HEK293 (cell line): ENCODE data around the gene ERCC1.

Source experiments
- ATF2 ChIP-seq: fragments of 450-650 bp; formaldehyde crosslinking; IDR thresholded peaks from 2 replicates; pipeline ENCODE4 v1.5.1; 2016; ENCODE audit warnings: missing biosample characterization, missing genetic modification characterization, low read depth
- CTCF ChIP-seq: fragments of 450-650 bp; formaldehyde crosslinking; IDR thresholded peaks from 2 replicates; pipeline ENCODE4 v1.5.1; 2016; ENCODE audit warnings: missing biosample characterization, missing genetic modification characterization
- KLF10 ChIP-seq: fragments of 450-650 bp; IDR thresholded peaks from 2 replicates; pipeline ENCODE4 v1.5.1; 2018; ENCODE audit warnings: missing biosample characterization, mild to moderate bottlenecking, missing genetic modification characterization
- PBX3 ChIP-seq: sonication (generic); formaldehyde crosslinking; IDR thresholded peaks from 2 replicates; pipeline ENCODE4 v1.8.1; 2022; ENCODE audit warnings: mild to moderate bottlenecking, moderate library complexity, missing genetic modification reagents
- REPIN1 ChIP-seq: fragments of 450-650 bp; formaldehyde crosslinking; IDR thresholded peaks from 2 replicates; pipeline ENCODE4 v1.5.1; 2017; ENCODE audit warnings: missing biosample characterization, missing genetic modification characterization, low read depth
- ZNF426 ChIP-seq: fragments of 450-650 bp; formaldehyde crosslinking; IDR thresholded peaks from 2 replicates; pipeline ENCODE4 v1.5.1; 2017; ENCODE audit warnings: missing biosample characterization, missing genetic modification characterization, mild to moderate bottlenecking, inconsistent platforms, moderate library complexity
- ZNF529 ChIP-seq: fragments of 450-650 bp; formaldehyde crosslinking; IDR thresholded peaks from 2 replicates; pipeline ENCODE4 v1.5.1; 2017; ENCODE audit warnings: missing genetic modification characterization, missing biosample characterization; ENCODE audit not compliant: insufficient replicate concordance
- ZNF610 ChIP-seq: fragments of 450-650 bp; formaldehyde crosslinking; IDR thresholded peaks from 2 replicates; pipeline ENCODE4 v1.5.1; 2016; ENCODE audit warnings: missing biosample characterization, missing genetic modification characterization, borderline replicate concordance

- TF ChIP-seq ZNF610 (tag by site-specific recombination): no peak
- TF ChIP-seq CTCF: no peak
- no peak for TF ChIP-seq ZNF426 (tag by site-specific recombination)
- TF ChIP-seq KLF10 (tag by site-specific recombination): no peak
- TF ChIP-seq REPIN1 (tag by site-specific recombination): no peak
- no peak for TF ChIP-seq ZNF529 (tag by site-specific recombination)
- no peak for TF ChIP-seq ATF2 (tag by site-specific recombination)
- no peak for TF ChIP-seq PBX3 (CRISPR knock-in tag)
Observed at GRCh38 chr19:45382426-45382825, 41.3 kb downstream of the ERCC1 start.
